BJ (cell line): Measurements from ENCODE around the gene CEP63. TPM values are rescaled to one million over a fixed set of nuclear protein-coding genes. Genes with fewer than 3 reads are reported as not detected.

Experiments used
- CTCF ChIA-PET: fragments of 350-600 bp; formaldehyde crosslinking; extraction: SDS; loops from one replicate; lab custom pipeline; 2021; ENCODE audit warnings: antibody characterized with exemption, inconsistent platforms; lab: Yijun Ruan, JAX
- POLR2A ChIA-PET: fragments of 300-600 bp; sonication (Branson Sonifier 250); formaldehyde crosslinking; extraction: SDS; loops from one replicate; lab custom pipeline; 2021; ENCODE audit warnings: antibody characterized with exemption; lab: Charles Lee
- DNase-seq: peaks from one replicate; pipeline ENCODE4 v3.0.0-alpha.2; 2011; ENCODE audit warnings: low read depth
- H3K27me3 ChIP-seq: 2 replicates; pipeline ENCODE4 v1.6.0; 2011; ENCODE audit warnings: low read length; ENCODE audit not compliant: control insufficient read depth, insufficient read depth
- H3K36me3 ChIP-seq: 2 replicates; pipeline ENCODE4 v1.5.1; 2011; ENCODE audit warnings: low read length; ENCODE audit not compliant: control insufficient read depth, insufficient read depth
- H3K4me3 ChIP-seq: 2 replicates; pipeline ENCODE4 v1.5.1; 2011; ENCODE audit warnings: low read depth, mild to moderate bottlenecking, control low read depth, low read length
- CTCF ChIP-seq: IDR thresholded peaks from 2 replicates; pipeline ENCODE4 v1.5.1; 2011; ENCODE audit warnings: low read depth, mild to moderate bottlenecking, control low read depth, inconsistent platforms, low read length, moderate library complexity; ENCODE audit not compliant: insufficient read depth
- polyA plus RNA-seq: library from polyadenylated mRNA; depleted of rRNA; stranded (reverse); fragments of >200 nt; gene quantifications from 2 replicates; pipeline ENCODE4 v1.2.3, GENCODE V29; 2011

The CEP63 gene
- polyA plus RNA-seq, 1 experiment, result 6.4 TPM

- ChIA-PET POLR2A (interaction anchor here (0.7 to 1.8 kb wide), 11 partner anchors 103 to 168 kb away, joined by 3 to 11 read pairs (median 4); partner anchors contain the start of gene AMOTL2), CTCF (interaction anchor here (0.6 to 9.1 kb wide), 13 partner anchors 102 to 278 kb away, joined by 3 to 185 read pairs (median 5); partner anchors contain the start of gene AMOTL2)
- no peak for TF ChIP-seq CTCF
- Histone ChIP-seq H3K27me3 (no peaks in the 10 kb centered on the region), H3K36me3 (peaks cover 7% of the 10 kb centered on the region), H3K4me3 (no peak overlapping the region)
- DNase-seq, result no peak
Measured at GRCh38 chr3:134477002-134477401, 8.9 kb upstream of the CEP63 start.

- ChIA-PET CTCF (interaction anchor here (0.8 to 9.1 kb wide), 11 partner anchors 27 to 265 kb away, joined by 3 to 185 read pairs (median 4); no protein-coding TSS in a partner anchor), POLR2A (interaction anchor here (1.4 kb wide), 1 partner anchor 107 kb away, joined by 7 read pairs; no protein-coding TSS in a partner anchor)
- no peaks in the 10 kb centered on the region for H3K27me3 ChIP-seq
- peaks cover 7% of the 10 kb centered on the region for H3K36me3 ChIP-seq
- H3K4me3 ChIP-seq, result no peak overlapping the region
- DNase-seq, result no peak
- TF ChIP-seq CTCF, result no peak
Measured at GRCh38 chr3:134477938-134478337, 7.9 kb upstream of the CEP63 start.

GRCh38 chr3:134480546-134480945, 5.3 kb upstream of the CEP63 start:
- DNase-seq, result no peak
- no peak for TF ChIP-seq CTCF
- peaks cover 7% of the 10 kb centered on the region for H3K36me3 ChIP-seq
- ChIA-PET CTCF (interaction anchor here (0.5 to 8.5 kb wide), 7 partner anchors 9 to 1582 kb away, joined by 3 to 114 read pairs (median 3); no protein-coding TSS in a partner anchor), POLR2A (interaction anchor here (0.6 kb wide), 1 partner anchor 123 kb away, joined by 4 read pairs; no protein-coding TSS in a partner anchor)
- no peak overlapping the region for H3K4me3 ChIP-seq
- H3K27me3 ChIP-seq, result no peaks in the 10 kb centered on the region

- no peaks in the 10 kb centered on the region for H3K27me3 ChIP-seq
- no peak for TF ChIP-seq CTCF
- peaks cover 7% of the 10 kb centered on the region for H3K36me3 ChIP-seq
- no peak overlapping the region for H3K4me3 ChIP-seq
- no peak for DNase-seq
- ChIA-PET POLR2A (no interaction called here), CTCF (interaction anchor here (0.6 to 8.5 kb wide), 4 partner anchors 9 to 269 kb away, joined by 3 to 114 read pairs (median 13); no protein-coding TSS in a partner anchor)
Measured at GRCh38 chr3:134481166-134481565, 4.7 kb upstream of the CEP63 start.

GRCh38 chr3:134482622-134483021, 3.2 kb upstream of the CEP63 start:
- Histone ChIP-seq H3K36me3 (peaks cover 5% of the 10 kb centered on the region), H3K27me3 (no peaks in the 10 kb centered on the region), H3K4me3 (no peak overlapping the region)
- ChIA-PET CTCF (interaction anchor here (0.6 to 8.5 kb wide), 9 partner anchors 9 to 270 kb away, joined by 3 to 114 read pairs (median 4); partner anchors contain the start of gene AMOTL2), POLR2A (interaction anchor here (0.6 to 1.4 kb wide), 8 partner anchors 9 to 171 kb away, joined by 3 to 7 read pairs (median 4); partner anchors contain the start of gene AMOTL2)
- TF ChIP-seq CTCF, result no peak
- DNase-seq, result no peak
